GM12874 (cell line): Measurements from ENCODE around the gene EEIG1.

Experiments
- CTCF ChIP-seq: IDR thresholded peaks from 2 replicates; pipeline ENCODE4 v1.5.1; 2011; ENCODE audit warnings: low read depth, mild to moderate bottlenecking, control low read depth, low read length, moderate library complexity; ENCODE audit not compliant: insufficient read depth

EEIG1 gene

DNA sequence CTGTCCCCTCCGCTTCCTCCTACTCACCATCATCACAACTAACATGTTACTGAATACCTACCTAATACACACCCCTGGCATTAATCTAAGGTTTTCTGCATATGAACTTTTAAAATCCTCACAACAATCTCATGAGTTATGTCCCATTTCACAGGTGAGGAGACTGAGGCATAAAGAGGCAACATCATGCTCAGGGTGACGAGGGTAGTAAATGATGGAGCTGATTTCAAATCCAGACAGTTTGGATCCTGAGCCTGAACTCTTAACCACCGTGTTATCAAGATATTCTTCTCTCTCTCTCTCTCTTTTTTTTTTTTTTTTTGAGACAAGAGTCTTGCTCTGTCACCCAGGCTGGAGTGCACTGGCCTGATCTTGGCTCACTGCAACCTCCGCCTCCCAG is 12.9 kb upstream of the EEIG1 start:
- no peak for TF ChIP-seq CTCF

- no peak for TF ChIP-seq CTCF
Measured at GRCh38 chr9:127991757-127992274, 11.0 kb upstream of the EEIG1 start.

DNA sequence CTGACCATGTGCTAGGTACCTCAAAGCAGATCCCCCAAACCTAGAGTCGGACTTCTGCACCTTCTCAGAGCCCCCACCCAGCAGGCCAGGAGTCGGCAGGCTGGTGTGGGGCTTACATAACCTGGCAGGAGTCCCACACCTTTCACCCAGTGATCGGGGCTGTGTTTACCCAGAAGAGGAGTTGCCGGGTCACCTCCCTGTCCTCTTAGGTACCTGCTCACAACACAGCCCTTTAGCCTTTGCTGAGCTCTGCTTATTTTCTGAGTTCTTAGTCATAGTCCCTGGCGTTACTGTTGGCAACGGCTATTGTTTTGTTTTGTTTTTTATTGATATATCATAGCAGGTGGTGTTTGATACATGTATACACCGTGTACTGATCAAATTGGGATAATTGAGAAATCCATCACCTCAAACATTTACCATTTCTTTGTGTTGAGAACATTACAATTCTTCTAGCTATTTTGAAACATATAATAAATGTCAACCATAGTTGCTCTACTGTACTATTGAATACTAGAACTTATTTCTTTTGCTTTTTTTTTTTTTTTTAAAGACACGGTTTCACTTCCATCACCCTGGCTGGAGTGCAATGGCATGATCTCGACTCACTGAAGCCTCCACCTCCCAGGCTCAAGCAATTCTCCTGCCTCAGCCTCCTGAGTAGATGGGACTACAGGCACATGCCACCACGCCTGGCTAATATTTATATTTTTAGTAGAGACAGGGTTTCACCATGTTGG is 10.4 kb upstream of the EEIG1 start:
- no peak for TF ChIP-seq CTCF

GRCh38 chr9:127990554-127990953 is 9.8 kb upstream of the EEIG1 start:
- TF ChIP-seq CTCF: no peak

- TF ChIP-seq CTCF: no peak
Measured at GRCh38 chr9:127989094-127989493, 8.3 kb upstream of the EEIG1 start.

GRCh38 chr9:127987103-127987614 is 6.4 kb upstream of the EEIG1 start:
- no peak for TF ChIP-seq CTCF

DNA sequence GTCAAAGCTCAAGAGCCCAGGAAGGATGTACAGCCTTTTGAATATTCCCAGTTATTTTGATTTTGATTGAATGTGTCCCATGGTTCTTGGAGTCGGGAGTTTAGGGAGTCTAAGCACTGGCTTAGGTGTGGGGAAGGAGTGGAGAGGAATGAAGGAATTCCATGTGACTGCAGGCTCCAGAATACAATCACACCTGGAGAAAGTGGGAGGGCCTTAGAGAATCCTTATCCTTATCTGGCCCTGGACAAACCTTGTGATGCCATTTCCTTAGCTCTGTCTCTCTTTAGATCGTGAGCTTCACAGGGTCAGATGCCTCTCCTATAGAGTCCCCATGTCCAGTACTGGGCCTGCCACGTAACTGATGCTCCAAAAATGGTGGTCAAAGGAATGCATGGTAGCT is 4.2 kb upstream of the EEIG1 start:
- TF ChIP-seq CTCF: no peak
